ENCODE measurements around the gene PRSS33.
A peak's percentile ranks its signal among the peaks of the same experiment; 100 is the strongest.

DNA sequence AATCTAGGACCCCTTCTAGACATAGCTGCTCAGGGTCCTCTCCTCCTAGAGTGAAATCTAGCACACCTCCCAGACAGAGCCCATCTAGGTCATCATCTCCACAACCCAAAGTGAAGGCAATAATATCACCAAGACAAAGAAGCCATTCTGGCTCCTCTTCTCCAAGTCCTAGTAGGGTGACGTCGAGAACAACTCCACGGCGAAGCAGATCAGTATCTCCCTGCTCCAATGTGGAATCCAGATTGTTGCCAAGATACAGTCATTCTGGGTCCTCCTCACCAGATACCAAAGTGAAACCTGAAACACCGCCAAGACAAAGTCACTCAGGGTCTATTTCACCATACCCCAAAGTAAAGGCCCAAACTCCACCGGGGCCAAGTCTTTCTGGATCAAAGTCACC lies 24.2 kb downstream of the PRSS33 start:
- TF ChIP-seq, protein P1, sequence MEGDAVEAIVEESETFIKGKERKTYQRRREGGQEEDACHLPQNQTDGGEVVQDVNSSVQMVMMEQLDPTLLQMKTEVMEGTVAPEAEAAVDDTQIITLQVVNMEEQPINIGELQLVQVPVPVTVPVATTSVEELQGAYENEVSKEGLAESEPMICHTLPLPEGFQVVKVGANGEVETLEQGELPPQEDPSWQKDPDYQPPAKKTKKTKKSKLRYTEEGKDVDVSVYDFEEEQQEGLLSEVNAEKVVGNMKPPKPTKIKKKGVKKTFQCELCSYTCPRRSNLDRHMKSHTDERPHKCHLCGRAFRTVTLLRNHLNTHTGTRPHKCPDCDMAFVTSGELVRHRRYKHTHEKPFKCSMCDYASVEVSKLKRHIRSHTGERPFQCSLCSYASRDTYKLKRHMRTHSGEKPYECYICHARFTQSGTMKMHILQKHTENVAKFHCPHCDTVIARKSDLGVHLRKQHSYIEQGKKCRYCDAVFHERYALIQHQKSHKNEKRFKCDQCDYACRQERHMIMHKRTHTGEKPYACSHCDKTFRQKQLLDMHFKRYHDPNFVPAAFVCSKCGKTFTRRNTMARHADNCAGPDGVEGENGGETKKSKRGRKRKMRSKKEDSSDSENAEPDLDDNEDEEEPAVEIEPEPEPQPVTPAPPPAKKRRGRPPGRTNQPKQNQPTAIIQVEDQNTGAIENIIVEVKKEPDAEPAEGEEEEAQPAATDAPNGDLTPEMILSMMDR (IDR thresholded peaks at IDR 0.05; ENCODE audit: control extremely low read depth in 1 of 3, insufficient read depth in 1 of 3, low read depth in 1 of 3, low read length in 3 of 3): no peak
- TF ChIP-seq RAD21 (IDR thresholded peaks at IDR 0.05 in 1 of 2, conservative IDR thresholded peaks at IDR 0.05 in 1 of 2; ENCODE audit: low read depth in 2 of 2, low read length in 2 of 2): no peak
- TF ChIP-seq CEBPB (IDR thresholded peaks at IDR 0.05; ENCODE audit: low read depth, low read length): no peak
- TF ChIP-seq YY1 (IDR thresholded peaks at IDR 0.05; ENCODE audit: low read depth, low read length): no peak
- TF ChIP-seq EZH2 (IDR thresholded peaks at IDR 0.05; ENCODE audit: low read depth, low read length, severe bottlenecking): no peak
- TF ChIP-seq GABPA (IDR thresholded peaks at IDR 0.05; ENCODE audit: borderline replicate concordance, insufficient read depth, low read length): no peak
- no peak for TF ChIP-seq TEAD4 (IDR thresholded peaks at IDR 0.05; ENCODE audit: low read depth, low read length)
- peak; percentile 72; the same call in 1 of the 2 replicates for TF ChIP-seq POLR2AphosphoS5 (IDR thresholded peaks at IDR 0.05; ENCODE audit: low read depth, low read length)
- TF ChIP-seq, protein P2, sequence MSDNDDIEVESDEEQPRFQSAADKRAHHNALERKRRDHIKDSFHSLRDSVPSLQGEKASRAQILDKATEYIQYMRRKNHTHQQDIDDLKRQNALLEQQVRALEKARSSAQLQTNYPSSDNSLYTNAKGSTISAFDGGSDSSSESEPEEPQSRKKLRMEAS (IDR thresholded peaks at IDR 0.05): no peak
